LHCN-M2 (cell line): ENCODE results near the gene GSTM5. TPM values are rescaled to one million over a fixed set of nuclear protein-coding genes. Genes with fewer than 3 reads are reported as not detected.
"Not testable (repeated sequence)": the region's sequence is repeated elsewhere in the genome, so short reads cannot be mapped to it uniquely, and the experiment has no call there.

Source experiments
- DNase-seq: peaks from one replicate; pipeline ENCODE4 v3.0.0-alpha.2; 2012; ENCODE audit warnings: low read depth
- polyA plus RNA-seq: library from polyadenylated mRNA; unstranded; fragments of >200 nt; gene quantifications from one replicate; pipeline ENCODE4 v1.2.1, GENCODE V29; 2012; ENCODE audit warnings: missing spikeins
- total RNA-seq: library from RNA; depleted of rRNA; stranded (reverse); fragments of >200 nt; gene quantifications from 2 replicates; pipeline ENCODE4 v1.2.3, GENCODE V29; 2014; rRNA removed

Gene GSTM5
- not detected in 2 replicates for total RNA-seq
- polyA plus RNA-seq = not detected

DNA sequence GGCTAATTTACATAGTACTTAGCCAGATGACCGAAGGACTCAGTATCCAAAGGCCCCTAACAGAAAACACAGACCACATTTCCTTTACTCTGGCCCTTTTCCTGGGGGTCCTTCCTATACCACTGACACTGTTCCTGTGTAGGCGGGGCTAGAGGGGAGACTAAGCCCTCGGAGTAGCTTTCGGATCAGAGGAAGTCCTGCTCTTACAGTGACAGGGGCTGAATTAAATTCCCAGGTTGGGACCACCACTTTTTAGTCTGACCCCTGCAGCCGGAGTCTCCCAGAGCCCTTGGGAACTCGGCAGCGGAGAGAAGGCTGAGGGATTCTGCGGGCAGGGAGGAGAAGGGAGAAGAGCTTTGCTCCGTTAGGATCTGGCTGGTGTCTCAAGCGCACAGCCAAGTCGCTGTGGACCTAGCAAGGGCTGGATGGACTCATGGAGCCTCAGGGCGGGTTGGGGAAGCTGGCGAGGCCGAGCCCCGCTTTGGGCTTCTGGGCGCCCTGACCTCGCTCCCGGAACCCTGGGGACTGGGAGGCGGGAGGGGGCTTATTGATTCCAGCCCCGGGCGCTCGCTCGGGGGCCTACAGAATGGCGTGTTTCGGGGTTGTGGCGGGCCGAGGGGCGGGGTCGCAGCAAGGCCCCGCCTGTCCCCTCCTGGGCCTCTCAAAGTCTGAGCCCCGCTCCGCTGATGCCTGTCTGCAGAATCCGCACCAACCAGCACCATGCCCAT lies at the start of gene GSTM5:
TSS of gene GSTM5 (plus strand) at position 659 of the 728 bp plus-strand sequence. CDS start at position 721, 62 bp downstream.
- not testable (repeated sequence) for DNase-seq

DNA sequence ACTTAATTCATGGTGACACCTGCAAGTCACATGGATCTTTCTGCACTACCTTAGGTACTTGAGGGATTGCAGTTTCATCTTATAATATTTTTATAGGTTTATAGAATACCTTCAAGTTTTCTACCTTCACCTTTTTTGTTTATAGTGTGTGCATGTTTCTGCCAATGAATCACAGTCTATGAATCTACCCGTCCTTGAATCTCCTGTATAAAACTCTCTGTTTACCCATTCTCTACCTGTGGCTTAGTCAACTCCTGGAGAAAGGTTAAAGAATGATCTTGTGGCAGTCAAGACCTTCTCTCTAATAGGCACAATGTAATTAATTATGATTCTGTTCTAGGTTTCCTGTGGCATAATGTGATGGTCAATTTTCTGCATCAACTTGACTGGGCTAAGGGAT lies 47.4 kb upstream of the GSTM5 start:
- no peak for DNase-seq

DNA sequence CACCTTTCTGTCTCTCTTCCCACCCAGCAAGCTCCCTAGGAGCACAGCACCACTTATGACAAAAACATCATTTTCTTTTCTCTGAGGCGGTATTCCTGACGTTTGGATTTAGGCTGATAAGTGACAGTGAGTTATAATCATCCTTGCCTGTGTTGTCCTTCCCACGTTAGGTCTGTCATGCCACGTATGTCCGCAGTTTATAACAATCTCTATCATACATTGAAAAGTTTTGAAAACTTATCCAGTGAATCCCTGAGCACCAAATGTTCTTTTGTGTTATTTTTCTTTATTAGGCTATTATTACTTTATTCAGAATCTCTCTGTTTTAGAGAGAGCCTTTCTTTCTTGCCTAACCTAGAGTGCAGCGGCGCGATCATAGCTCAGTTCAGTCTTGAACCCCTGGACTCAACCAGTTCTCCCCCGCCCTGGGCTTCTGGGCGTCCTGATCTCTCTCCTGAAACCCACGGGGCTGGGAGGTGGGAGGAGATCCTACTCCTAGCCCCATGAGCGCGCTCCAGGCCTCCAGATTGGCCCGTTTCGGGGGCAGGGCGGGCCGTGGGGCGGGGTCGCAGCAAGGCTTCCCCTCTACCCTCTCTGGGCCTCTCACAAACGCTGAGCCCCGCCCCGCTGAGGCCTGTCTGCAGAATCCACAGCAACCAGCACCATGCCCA lies 44.5 kb upstream of the GSTM5 start, which contains the start of gene GSTM2:
TSS of gene GSTM2 (plus strand) at position 606 of the 671 bp plus-strand sequence. CDS start at position 665, 59 bp downstream.
- DNase-seq = peak; percentile 82

DNA sequence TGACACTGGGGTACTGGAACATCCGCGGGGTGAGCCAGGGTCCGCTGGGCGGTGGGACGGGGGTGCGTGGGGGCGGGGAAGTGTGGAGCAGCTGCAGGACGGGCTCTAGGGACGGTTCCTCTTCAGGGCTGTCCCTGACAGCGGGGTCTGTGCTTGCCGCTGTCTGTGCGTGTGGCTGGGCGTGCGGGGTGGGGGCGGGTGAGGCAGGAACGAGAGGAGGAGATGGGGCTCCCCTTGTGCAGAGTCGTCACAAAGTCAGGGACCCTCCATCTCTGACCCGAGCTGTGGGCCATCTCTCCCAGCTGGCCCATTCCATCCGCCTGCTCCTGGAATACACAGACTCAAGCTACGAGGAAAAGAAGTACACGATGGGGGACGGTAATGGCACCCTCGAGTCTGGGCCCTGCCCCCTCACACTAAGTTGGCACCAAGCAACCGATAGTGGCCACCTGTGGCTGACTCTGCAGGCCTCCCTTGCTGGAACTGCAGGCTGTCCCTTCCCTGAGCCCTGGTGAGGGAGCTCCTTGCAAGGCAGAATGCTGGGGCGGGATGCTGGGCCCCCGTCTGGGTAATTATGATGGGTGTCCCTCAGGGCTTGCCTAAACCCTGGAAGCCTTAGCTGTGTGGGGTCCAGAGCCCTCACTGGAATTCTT lies 43.8 kb upstream of the GSTM5 start:
- DNase-seq = no peak

- DNase-seq = no peak
Observed at GRCh38 chr1:109669246-109669948, 42.7 kb upstream of the GSTM5 start.

GRCh38 chr1:109669949-109670302 lies 42.1 kb upstream of the GSTM5 start:
- DNase-seq = not testable (repeated sequence)

DNA sequence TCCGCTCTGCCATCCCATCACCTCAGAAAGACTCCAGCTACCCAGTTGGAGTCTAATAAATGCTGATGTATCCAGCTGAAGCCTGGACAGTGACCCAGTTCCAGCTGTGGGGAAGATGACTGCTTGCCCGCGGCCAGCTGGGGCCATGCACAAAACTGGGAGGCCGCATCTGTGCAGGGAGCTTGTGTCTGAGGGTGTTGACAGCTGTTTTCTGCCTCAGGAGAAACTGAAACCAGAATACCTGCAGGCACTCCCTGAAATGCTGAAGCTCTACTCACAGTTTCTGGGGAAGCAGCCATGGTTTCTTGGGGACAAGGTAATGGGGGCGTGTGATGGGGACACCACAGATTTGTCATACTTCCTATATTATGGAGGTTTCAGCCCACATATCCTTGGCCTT lies 41.0 kb upstream of the GSTM5 start:
- no peak for DNase-seq

DNA sequence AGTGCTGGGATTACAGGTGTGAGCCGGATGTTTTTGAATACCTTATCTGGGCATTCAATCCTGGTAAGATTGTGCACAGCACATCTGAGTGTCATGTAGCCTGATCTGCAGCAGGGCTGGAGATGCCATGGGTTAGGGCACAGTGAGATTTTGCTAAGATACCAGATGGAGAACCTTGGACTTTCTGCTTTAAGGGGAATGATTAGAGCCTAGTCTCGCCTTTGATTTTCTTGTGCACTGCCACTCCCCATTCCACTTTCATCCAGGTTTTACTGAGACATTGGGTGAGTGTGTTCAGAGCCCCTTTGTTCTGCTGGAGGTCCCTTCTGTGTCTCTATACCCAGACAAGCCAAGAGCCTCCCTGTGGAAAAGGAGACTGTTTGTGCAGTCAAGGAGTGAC lies 38.2 kb upstream of the GSTM5 start:
- not testable (repeated sequence) for DNase-seq

- not testable (repeated sequence) for DNase-seq
Observed at GRCh38 chr1:109676683-109677381, 35.2 kb upstream of the GSTM5 start.

DNA sequence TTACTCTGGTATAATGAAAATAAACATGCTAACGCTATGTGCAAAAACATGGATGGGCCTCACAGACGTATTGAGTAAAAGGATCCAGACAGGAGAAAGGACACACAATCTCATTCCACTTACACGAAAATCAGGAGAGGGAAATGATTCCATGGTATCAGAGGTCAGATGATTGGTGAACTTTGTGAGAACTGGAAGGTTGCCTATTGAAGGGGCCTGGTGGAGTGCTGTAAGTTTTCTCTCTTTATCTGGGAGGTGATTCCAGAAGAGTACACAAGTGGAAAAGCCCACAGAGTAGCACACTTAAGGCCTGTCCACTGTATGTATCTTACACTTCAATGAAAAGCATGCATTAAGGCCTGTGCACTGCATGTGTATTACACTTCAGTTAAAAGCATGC lies 34.6 kb upstream of the GSTM5 start:
- no peak for DNase-seq

DNA sequence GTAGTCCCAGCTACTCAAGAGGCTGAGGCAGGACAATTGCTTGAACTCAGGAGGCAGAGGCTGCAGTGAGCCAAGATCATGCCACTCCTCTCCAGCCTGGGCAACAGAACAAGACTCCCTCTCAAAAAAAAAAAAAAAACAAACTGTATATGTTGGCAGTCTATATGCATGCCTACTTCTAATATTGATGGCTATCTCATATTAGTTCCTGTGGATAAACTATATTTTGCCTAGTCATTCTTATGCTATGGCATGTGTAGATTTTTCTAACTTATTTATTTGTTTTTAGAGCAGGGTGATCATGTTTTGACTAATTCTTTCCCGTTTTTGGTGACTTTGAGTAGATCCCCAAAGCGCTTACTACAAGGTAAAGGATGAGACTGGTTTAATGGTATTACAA lies 33.4 kb upstream of the GSTM5 start:
- not testable (repeated sequence) for DNase-seq

- DNase-seq = not testable (repeated sequence)
Observed at GRCh38 chr1:109684777-109685176, 27.3 kb upstream of the GSTM5 start.

DNA sequence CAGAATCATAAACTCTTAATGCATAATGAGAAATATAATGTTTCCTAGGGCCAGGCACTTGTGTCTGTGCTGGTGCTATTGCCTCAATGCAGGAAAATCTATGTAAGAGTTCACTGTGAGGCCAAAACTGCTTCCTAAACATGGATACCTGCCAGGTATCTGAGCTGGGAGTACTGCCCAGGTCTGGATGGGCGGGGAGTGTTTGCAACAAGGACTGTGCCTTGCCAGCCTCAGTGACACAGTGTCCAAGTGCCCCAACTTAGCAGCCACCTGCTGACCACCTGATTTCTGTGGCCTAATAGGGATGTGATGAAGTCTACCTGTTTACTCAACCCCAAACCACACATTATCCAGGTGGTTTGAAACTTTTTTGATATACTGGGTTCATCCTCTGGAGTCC lies 26.7 kb upstream of the GSTM5 start:
- DNase-seq = not testable (repeated sequence)

DNA sequence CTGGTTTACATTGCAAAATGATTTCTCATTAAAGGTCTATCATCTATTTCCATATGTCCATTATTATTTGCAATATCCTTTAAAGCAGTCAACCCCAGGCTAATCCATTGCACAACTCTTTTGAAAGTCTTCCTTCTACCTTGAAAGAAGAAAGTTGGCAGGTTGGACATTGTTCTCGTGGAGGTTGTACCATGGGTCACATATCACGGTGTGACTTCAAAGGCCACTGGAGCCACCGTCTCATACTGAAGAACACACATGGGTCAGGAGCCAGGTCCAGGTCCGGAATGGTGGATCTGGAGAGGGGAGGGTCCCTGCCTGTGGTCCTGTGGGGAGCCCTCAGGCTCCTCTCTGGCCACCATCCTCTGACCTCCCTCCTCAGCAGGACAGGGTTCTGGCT lies 26.2 kb upstream of the GSTM5 start:
- not testable (repeated sequence) for DNase-seq

DNA sequence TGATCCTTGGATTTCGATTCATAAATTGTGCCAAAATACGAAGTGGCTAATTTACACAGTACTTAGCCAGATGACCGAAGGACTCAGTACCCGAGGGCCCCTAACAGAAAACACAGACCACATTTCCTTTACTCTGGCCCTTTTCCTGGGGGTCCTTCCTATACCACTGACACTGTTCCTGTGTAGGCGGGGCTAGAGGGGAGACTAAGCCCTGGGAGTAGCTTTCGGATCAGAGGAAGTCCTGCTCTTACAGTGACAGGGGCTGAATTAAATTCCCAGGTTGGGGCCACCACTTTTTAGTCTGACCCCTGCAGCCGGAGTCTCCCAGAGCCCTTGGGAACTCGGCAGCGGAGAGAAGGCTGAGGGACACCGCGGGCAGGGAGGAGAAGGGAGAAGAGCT lies 24.9 kb upstream of the GSTM5 start:
- not testable (repeated sequence) for DNase-seq

DNA sequence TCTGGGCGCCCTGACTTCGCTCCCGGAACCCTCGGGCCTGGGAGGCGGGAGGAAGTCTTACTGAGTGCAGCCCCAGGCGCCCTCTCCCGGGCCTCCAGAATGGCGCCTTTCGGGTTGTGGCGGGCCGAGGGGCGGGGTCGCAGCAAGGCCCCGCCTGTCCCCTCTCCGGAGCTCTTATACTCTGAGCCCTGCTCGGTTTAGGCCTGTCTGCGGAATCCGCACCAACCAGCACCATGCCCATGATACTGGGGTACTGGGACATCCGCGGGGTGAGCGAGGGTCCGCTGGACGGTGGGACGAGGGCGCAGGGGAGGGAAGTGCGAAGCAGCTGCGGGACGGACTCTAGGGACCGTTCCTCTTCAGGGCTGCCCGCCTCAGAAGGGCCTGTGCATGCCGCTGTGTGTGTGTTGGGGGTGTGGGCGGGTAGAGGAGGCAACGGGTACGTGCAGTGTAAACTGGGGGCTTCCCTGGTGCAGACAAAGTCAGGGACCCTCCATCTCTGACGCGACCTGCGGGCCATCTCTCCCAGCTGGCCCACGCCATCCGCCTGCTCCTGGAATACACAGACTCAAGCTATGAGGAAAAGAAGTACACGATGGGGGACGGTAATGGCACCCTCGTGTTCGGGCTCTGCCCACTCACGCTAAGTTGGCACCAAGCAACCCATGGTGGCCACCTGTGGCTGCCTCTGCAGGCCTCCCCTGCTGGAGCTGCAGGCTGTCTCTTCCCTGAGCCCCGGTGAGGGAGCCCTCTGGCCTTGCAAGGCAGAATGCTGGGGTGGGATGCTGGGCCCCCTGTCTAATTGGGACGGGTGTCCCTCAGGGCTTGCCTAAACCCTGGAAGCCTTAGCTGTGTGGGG lies 24.2 kb upstream of the GSTM5 start, which contains the start of gene GSTM1:
TSS of gene GSTM1 (plus strand) at position 177 of the 859 bp plus-strand sequence. CDS start at position 234, 57 bp downstream.
- DNase-seq = peak; percentile 4

GRCh38 chr1:109689844-109690405 lies 22.1 kb upstream of the GSTM5 start:
- no peak for DNase-seq

GRCh38 chr1:109691759-109692158 lies 20.3 kb upstream of the GSTM5 start:
- DNase-seq = no peak

- DNase-seq = not testable (repeated sequence)
Observed at GRCh38 chr1:109694400-109694799, 17.7 kb upstream of the GSTM5 start.

DNA sequence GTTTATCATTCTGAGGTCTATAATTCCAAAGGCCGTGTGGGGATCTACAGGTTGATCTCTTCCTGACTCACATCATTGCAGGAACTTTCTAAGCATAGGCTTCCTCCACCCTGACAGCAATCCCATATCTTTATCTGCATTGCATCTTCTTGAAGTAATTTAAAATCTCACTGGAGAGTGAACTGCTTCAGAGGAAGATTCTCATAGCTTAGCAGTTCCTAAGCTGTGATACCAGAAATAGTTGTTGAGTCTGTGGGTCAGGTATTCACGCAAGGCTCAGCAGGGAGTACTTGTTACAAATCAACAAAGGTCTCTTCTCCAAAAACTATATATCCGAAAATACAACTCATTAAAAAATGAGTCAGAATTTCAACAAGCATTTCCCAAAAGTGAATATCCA lies 16.9 kb upstream of the GSTM5 start:
- not testable (repeated sequence) for DNase-seq
